Stromal cell of bone marrow (primary cell): ENCODE data around the gene NOL4L.
A peak's percentile ranks its signal among the peaks of the same experiment; 100 is the strongest.

Experiments
- DNase-seq: peaks from one replicate; pipeline ENCODE4 v3.0.0-alpha.2; 2012; ENCODE audit warnings: low read depth

NOL4L gene

DNA sequence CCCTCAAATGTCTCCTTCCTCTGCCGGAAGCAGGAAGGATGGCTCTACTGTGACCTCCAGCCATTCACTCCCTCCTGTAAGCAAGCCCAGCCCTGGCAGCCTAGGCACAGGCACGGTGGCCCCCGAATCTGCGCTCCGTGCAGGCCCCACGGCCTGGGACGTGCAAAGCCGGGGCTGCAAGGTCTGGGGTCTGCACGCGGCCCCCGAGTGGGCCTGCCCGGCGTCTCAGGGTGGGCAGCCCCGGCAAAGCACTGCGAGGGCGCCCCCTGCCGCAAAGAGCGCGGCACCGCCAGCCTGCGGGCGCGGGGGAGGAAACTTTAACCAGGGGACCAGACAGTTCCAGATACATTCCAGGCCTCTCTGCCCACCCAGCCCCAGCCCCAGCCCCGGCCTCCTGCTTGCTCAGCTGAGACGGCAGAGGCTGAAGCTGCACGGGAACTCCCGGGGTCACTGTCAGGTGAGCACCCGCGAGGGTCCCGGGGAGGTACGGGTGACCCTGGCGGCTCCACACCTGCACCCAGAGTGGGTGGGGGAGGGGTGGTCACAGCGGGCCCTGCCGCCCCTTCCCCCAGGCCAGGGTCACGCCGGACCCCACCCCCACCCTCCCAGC, 128.2 kb downstream of the NOL4L start:
- DNase-seq, result no peak

DNA sequence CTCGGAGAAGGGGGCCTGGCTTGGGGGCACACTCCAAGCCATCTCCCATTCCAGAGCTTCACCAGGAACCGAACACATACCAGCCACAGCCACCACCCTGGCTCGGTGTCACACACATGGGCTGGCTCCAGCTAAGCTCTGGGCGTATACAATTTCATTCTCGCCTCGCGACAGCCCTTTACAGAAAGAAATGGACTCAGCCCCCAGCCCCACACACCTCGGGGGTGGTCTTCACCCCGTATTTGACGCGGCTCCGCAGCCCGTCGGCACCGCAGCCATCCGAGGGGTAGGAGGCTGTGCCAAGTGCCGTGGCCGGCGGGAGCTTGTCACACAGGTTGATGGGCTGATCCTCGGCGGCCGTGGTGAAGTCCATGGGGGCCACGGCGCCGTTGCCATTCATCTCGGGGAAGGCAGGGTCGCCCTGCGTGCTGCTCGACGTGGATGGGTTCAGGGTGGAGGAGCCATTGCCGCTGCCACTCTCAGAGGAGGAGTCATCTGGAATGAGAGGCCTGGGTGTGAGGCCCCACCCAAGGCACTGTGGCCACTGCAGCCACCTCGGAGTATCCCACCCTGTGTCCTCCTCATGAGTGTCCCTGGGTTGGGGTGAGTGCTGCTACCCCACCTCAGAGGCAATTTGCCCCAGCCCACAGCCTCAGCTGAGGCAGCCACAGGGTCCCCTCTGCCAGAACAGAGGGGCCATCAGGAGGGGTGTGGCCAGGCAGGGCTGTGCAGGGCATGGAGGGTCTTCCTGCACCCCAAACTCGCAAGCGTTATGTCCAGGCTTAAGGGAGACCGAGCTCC, 129.0 kb downstream of the NOL4L start:
- DNase-seq, result no peak

DNA sequence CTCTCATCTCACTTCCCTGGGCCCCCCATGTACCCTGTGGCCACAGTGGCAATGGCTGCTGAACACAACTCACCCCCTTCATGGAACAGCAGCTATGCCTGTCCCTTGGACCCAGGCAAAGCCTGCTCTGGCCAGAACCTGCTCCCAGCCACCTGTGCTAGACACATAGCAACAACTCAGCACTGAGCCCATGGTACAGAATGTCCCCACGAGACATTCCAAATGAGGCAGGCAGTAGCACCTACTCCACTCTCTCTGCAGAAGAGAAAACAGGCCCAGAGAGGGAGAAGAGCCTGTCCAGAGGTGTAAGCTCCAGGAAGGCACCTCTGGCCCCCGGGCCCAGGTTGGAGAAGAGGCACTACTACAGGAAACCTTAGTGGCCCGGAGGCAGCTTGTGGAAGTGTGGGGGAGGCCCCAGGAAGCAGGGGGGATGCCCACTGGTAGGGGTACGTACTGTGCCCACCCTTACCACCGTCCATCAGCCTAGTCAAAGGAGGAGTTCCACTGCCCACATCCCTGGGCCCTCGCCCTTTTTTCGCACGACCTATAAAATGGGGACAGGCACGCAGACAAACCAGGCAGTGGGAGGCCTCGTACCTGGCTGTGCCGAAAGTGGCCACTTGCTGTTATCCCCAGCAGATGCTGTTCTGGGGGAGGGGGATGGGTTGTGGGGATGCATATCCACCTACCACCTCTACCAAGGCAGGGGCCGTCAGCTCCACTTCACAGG, 129.8 kb downstream of the NOL4L start:
- no peak for DNase-seq

DNA sequence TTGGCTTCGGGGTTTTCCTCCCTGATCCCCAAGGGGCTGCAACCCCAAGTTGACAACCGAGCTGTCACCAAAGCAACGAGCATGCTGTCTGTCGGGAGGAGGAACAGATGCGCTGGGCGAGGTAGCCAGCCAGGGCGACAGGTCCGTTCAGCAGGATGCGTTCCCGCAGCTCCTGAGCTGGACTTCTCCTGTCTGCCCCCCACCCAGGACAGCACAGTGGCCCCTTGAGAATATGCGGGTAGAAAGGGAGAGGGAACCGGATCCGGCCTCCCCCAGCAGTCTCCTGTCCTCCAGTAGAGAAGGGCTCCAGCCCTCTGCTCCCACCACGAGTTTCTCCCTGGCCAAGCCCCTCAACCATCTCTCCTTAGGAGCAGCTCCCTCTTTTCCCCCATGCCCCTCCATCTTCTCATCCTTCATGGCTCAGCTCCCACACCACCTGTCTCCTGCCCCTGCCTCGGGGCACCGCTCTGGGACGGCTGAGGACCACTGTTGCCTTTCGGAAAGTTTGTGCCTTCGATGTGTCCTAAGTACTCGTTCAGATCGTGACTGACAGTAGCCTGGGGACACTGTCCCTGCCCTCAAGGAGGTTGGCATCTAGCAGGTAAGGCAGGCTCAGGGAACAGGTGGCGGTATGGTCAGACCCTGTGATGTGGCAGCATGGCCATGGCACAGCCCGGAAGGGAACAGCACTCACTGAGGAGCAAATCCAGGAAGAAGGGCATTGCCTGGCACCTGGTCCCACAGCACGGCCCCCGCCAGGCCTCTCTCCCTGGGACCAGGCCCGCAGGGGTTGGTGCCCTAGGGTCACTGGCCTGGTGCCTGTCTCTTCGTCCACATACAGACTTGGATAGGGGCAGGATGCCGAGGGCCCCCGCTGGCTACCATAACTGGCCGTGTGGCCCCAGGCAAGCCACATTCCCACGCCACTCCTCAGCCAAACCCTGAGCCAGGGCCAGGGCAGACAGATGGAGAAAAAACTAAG, 130.7 kb downstream of the NOL4L start:
- no peak for DNase-seq

DNA sequence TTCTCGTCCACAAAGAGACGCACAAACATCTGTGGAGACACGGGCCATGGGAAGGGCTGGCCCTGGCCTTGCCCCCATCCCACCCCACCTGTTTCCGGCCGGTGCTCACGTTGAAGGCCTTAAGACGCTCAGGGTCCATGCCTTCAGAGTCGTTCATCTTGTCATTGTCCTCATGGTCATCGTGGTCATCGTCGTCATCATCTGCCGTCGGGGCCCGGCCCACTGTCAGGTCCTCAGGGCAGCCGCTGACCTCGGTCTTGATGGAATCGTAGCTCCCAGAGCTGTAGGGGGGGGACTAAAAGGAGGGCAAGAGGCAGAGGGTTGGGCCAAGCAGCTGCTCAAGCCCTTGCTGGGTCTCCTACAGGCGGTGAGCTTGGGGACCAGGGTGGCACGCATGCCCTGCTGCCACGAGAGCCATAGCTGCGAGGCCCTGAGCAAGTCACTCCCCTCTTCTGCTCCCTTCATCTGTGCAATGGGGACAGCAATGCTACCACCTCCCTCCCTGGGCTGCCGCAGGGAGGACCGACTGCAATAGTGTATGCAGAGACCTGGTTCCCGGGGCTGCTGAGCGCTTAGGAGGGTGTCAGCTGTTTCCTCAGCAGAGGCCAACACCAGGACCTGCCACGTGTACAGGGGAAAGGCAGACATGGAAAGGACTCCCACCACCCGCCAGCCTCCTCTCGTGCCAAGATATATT, 131.5 kb downstream of the NOL4L start:
- DNase-seq, result no peak

DNA sequence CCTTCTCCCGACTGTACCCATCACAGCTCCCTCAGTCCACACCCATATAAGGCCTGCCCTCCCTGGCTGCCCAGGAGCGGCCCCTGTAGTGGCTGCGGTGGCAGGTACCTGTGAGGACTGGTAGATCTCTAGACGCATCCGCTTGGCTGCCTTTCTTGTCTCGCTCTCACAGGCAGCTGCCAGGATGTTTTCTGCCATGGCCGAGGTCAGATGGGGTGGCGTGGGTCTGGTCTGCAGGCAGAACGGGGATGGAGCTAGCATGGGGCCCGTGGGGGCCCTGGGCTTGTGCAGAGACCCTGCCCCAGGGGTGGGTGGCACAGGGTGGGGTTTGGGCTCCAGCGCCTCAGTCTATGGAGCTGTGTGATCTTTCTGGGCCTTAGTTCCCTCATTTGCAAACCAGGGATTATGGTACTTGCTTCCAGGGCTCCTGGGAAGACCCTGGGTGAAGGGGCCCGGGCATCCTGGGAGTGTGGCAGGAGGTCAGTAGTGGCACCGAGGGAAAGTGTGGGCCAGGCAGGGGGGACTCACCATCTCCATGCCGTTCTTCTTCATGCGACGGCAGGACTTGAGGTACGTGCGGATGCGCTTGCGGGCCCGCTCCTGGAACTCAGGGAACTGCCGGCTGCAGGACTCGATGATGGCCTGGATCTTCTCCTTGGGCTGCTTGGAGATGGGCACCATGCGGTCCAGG, 132.2 kb downstream of the NOL4L start:
- no peak for DNase-seq

DNA sequence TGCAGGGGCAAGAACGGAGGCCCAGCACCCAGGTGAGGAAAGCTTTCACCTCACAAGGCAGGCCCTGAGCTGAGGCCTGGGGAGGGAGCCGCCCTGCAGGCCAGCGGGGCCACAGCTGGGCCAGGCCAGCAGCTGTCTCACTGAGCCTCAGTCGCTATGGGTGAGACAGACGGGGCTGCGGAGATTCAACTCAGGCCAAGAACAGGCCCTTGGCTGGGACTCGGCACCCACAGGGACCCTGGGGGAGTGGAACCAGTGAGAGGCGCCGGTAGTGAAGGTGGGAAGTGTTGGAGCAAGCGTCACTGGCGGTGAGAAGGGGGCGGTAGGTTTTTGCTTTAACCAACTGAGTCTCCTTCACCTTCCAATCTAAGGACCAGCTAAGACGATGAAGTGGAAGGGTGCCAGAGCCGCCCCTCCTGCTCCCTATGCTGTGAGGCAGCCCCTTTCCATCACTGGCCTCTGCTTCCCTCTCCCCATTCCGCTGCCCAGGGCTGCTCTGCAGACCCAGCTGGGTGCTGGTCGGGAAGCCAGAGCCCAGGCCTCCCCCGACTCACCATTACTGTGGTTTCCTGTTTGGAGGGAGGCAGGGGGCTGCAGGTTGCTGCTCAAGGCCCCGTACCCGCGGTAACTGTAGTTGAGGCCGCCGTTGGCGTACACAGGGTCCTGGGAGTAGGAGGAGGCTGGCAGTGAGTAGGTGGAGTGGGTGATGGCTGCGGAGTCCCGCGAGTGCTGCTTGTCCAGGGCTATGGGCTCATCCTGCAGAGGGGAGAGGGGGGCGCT, 133.3 kb downstream of the NOL4L start:
- no peak for DNase-seq

DNA sequence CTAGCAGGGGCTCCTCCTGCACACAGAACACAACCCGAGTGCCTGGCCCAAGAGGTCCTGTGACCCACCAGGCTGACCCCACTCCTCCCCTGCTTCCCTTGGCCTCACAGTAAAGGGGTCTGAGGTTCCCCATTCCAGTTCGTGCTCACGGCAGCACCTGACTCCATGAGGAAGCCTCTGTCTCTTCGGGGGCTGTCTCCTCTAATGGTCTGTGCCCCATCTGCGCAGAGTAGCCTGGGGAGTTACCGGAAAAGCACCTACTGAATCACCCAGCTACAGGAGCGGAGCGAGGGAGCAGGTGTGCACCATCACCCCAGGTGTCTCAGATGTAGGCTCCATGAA, 133.8 kb downstream of the NOL4L start:
- no peak for DNase-seq

DNA sequence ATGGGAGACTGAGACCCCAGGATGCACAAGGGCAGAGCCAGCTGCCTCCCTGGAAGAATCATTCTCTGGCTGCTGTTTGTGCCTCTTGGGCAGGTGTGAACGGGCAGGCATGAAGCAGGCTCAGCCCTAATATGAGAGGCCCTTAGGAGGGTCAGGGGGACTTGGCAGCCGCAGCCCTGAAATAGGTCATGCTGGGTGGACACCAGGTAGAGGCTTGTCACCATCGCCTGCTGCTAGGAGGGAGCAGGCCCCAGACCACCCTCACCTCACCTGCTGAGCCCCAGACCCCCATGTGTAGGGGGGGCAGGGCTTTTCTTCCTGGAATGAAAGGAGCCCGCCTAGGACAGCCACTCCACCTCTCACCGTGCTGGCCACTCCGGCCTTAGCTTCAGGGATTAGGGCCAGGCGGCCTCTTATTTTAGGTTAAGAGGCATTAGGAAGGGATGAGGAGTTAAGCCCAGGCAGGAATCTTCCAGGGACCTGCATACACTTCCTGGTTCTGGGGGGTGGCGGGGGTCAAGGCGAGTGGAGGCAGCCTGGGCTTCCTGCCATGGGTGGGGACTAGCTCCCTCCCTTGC, 134.6 kb downstream of the NOL4L start:
- no peak for DNase-seq

DNA sequence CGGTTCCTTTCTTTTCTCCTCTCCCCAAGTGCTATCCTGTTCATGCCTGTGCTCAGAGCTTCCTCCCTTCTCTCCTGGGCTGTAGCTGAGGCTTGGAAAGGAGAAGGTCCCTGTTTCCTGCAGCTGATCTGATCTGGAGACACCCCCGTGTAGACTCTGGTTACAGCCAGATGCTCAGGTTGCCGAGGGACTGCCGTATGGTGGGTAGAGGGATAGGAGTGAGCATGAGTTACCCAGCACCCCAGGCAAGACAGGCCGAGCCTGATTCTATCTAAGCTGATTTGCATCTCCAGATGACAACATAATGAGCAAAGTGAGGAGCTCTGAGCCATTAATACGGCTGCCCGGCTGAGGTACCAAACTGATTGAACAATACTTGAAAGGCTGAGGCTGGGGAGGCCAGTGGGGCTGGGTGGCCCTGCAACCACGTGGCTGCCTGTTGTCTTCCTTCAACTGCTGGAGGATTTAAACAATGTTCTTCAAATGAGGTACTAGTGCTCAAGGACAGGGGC, 135.2 kb downstream of the NOL4L start:
- DNase-seq, result no peak

DNA sequence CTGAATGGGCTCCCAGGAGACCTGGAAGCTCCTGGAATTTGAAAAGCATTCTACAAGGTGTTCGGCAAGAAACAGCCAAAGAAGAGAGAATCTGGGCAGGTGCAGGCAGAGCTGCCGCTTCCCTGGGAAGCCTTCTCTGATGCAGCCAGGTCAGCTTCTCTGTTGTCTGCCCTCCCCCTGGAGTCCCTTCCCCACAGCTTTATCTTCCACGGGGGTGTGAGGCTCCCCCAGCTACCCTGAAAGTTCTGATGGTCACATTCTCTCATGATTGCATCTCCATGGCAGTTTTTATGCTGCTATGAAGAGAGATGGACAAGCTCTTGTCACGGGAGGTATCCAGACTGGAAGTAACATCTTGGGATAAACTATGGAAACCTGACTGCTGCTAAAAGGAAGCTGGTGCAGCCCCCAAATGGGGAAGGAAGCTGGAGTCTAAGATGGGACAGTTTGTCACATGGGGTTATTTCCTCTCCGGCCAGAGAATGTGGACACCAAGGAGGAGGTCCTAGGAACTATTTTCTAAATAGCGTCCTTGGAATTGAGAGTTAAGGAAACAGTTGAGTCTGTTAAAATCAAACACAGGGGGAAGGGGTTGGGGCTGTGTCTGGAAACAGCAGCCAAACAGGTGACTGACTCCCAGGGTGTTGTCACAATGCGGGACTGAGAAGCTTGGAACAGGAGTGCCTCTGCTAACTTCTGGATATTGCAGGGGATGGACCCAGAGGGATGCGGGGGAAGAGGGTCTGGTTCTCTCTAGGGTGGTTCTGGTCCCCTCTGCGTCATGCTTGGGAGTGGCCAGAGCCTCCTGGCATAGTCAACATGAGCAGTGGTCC, 135.9 kb downstream of the NOL4L start:
- DNase-seq, result no peak

DNA sequence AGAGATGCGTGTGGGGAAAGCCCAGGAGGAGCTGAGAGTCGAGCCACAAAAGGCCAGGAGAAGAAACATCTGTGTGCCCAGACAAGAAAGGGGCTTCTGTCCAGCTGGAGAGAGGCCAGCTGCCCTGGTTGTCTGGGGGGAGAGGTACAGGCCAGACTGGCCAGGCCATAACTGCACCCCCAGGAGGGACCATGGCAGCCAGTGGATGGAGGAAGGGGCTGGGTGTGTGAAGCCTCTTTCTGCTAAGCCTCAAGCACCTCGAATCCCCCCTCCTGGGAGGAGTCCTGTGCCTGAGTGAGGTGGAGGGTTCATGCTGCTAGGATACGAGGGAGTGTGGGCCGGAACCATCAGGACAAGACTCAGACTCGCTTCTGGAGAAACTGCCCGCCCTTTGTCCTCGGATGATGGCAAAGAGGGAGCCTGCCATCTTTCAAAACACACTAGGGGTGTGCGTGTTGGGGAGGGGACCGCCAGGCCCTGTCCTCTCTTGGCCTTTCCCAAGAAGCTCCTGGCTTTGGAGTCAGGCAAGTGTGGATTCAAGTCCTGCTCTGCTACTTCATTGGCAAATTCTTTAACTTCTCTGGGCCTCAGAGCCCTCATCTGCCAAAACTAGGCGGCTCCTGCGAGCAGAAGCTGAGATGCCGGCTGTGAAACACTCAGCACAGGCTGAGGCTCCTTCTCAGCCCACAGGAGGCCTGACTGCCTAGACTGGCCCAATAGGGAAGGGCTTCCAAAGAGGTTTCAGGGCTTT, 136.7 kb downstream of the NOL4L start:
- DNase-seq, result no peak

DNA sequence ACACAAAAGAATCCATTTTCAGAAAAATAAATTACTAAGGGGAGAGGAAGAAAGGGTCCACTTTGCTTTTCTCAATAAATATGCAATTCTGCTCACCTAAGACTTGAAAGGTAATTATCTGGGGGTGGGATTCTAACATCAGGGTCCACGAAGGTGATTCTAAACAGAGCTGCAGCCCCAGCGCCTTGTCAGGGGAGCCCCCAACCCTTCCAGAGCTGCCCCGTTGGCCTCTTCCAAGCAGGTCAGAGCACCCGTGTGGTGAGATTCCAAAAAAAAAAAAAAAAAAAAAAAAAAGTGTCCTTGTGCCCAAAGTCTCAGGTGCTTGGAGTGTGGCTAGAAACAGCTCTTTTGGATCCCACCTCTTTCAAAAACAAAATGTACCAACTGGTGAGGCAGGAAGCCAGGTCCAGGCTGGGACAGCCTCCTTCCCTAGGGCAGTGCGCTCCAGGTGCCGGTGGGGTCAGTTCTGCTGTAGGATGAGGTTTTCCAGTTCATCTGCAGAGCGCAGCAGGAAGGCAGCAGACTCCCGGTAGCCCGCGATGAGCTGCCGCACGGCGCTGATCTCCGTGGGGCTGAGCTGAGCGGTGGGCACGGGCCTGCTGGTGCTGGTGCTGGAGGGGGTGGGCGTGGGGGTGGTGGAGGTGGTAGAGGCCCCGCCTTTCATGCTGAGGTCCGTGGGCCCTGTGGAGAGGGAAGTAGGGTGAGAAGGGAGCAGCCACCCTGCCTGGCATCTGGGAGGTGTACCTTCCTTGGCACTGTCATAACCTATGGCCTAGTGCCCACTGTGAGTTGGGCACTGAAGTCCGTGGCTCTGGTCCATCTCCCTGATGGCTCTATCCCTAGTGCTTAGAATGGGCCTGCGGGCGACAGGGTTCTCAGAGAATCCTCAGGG, 137.8 kb downstream of the NOL4L start:
- no peak for DNase-seq

DNA sequence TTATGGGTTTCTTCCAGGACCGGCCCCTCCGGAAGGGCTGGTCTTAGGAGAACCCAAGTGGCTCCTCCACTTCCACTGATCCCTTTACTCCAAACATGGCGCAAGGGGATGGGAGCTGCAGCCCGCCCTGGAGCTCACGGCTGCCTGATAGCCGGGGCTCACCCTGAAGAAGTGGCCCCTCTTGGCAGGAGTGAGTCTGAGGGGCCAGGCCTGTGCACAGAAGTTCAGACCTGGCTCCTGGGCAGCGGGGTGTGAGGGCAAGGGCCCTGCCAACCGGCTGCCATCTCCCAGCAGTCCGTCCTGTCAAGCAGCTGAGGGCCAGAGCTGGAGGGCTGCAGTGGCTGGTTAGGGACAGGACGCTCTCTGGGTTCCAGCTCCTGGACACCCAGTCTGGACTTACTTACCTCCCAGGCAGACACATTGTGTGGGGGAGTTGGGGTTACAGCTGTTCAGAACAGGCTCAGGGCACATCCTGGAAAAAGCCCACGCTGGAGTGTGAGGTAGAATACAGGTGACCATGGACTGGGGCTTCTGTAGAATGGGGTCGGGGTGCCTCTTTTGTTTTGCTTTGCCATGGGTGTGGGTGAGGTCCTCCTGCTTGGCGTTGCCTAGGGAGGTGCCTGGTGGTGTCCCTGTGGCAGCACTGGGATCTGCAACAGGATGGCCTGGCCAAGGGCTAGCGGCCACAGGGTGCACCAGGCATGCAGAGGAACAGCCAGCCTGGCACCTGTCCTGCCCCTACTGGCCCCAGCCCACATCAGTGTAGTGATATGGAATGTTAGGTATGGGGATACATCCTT, 138.6 kb downstream of the NOL4L start:
- DNase-seq, result no peak

DNA sequence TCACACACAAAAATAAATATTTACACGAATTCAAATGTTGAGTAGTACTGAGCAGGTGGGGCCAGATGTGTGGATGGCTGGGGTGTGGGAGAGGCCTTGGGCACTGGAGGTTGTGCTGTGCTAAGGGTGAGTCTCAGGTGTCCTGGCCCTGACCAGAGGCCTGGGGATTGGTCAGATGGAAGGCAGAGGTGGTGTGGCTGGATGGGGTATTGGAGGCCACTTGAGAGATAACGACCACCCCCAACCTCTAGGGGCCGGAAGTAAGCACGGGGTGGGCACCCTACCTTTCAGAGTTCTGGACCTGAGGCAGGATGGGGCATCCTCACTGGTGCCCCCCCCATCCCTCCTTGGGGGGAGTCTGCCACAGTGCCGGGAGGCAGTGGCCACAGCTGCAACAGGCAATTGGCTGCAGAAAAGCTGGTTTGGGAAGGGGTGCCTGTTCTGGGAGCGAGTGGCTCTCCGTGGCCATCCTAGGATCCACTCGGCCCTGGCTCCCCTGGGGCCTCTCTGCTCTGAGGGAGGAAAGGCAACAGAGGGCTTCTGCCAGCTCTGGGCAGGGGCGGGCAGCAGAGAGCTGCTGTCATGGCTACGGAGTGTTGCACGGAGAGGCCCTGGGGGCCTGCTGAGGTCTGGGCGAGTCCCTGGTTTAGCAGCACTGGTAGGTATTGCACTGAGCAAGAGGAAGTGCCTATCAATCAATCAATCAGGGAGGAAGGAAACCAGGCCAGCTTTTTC, 139.4 kb downstream of the NOL4L start:
- peak; percentile 4 for DNase-seq
